Loucy (cell line): ENCODE results near the gene CEP57.

ENCODE experiments used
- H2AFZ ChIP-seq: fragments of 200-600 bp; sonication (generic); 2 replicates; pipeline ENCODE4 v1.6.0; 2016; ENCODE audit warnings: antibody characterized with exemption, mild to moderate bottlenecking, low read length, moderate library complexity
- H3F3A ChIP-seq: fragments of 200-600 bp; 2 replicates; pipeline ENCODE4 v1.6.0; 2016; ENCODE audit warnings: antibody characterized with exemption, low read depth, mild to moderate bottlenecking
- H3K27me3 ChIP-seq: fragments of 200-600 bp; sonication (generic); 2 replicates; pipeline ENCODE4 v1.6.1; 2014; ENCODE audit warnings: low read length, mild to moderate bottlenecking; ENCODE audit not compliant: insufficient read depth, poor library complexity, severe bottlenecking
- H3K36me3 ChIP-seq: fragments of 200-600 bp; sonication (generic); 2 replicates; pipeline ENCODE4 v1.6.1; 2016; ENCODE audit warnings: low read length; ENCODE audit not compliant: insufficient read depth
- H3K4me1 ChIP-seq: fragments of 200-600 bp; sonication (generic); 2 replicates; pipeline ENCODE4 v1.5.1; 2014; ENCODE audit warnings: low read length, mild to moderate bottlenecking; ENCODE audit not compliant: insufficient read depth, poor library complexity, severe bottlenecking
- H3K4me2 ChIP-seq: fragments of 200-600 bp; sonication (generic); 2 replicates; pipeline ENCODE4 v1.6.0; 2014; ENCODE audit warnings: antibody characterized with exemption, low read length, low read depth, mild to moderate bottlenecking; ENCODE audit not compliant: poor library complexity, severe bottlenecking
- H3K4me3 ChIP-seq: fragments of 200-600 bp; sonication (generic); 2 replicates; pipeline ENCODE4 v1.5.1; 2014; ENCODE audit warnings: low read length, mild to moderate bottlenecking, mixed read lengths; ENCODE audit not compliant: poor library complexity, severe bottlenecking
- H3K79me2 ChIP-seq: fragments of 200-600 bp; sonication (generic); 2 replicates; pipeline ENCODE4 v1.6.1; 2014; ENCODE audit warnings: low read length; ENCODE audit not compliant: insufficient read depth
- H3K9ac ChIP-seq: fragments of 200-600 bp; sonication (generic); 2 replicates; pipeline ENCODE4 v1.6.0; 2014; ENCODE audit warnings: mild to moderate bottlenecking, low read depth, low read length, moderate library complexity; ENCODE audit not compliant: poor library complexity, severe bottlenecking
- H3K9me2 ChIP-seq: fragments of 200-600 bp; sonication (generic); replicated peaks from 2 replicates; pipeline ENCODE4 v1.6.1; 2016; ENCODE audit warnings: low read depth, low read length, mixed read lengths
- H3K9me3 ChIP-seq: fragments of 200-600 bp; sonication (generic); 2 replicates; pipeline ENCODE4 v1.6.1; 2014; ENCODE audit warnings: mild to moderate bottlenecking, antibody characterized with exemption, low read length, low read depth; ENCODE audit not compliant: insufficient read depth
- H4K20me1 ChIP-seq: fragments of 200-600 bp; sonication (generic); 2 replicates; pipeline ENCODE4 v1.6.0; 2014; ENCODE audit warnings: antibody characterized with exemption, low read length, mild to moderate bottlenecking; ENCODE audit not compliant: insufficient read depth, poor library complexity, severe bottlenecking
- EZH2phosphoT487 ChIP-seq: fragments of 200-600 bp; IDR thresholded peaks from 2 replicates; pipeline ENCODE4 v1.6.1; 2018; ENCODE audit warnings: antibody characterized with exemption, mild to moderate bottlenecking, moderate library complexity, borderline replicate concordance
- TF ChIP-seq, protein P1 (sequence below): fragments of 200-600 bp; sonication (generic); conservative IDR thresholded peaks from 2 replicates; pipeline ENCODE4 v1.5.1; 2014; ENCODE audit warnings: mild to moderate bottlenecking, antibody characterized with exemption, low read length

CEP57 gene

DNA sequence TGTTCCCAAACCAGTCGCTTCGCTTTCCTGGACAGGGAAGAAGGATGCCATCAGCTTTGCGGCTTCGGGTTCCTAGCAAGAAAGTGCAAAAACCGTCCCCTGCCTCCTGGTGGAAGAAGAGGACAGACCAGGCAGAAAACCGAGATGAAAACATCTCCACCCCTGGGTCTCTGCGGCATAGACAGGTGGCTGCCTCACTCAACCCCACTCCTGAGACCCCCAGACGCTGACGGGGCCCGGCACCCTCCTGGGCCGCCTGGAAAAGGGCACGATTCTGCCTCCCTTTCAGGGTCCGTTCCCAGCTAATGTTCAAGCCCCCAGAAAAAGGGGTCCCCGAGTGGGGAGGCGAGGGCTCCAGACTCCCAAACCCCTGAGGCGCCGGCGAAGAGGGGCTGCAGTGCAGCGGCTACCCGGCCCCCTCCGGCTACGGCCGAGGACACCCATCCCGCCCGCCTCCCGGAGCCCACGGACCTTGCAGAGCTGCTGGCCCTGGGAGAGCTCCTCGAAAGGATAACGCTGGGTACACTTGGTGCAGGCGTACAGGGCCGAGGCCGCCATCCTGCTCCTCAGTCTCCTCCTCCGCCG lies 1.3 kb upstream of the CEP57 start:
- Histone ChIP-seq H2AFZ (peak overlapping the region; percentile 81), H3K36me3 (peaks cover 26% of the 10 kb centered on the region; the same call in 1 of the 2 replicates), H3K9ac (peak overlapping the region; percentile 93), H3K4me3 (peak overlapping the region; percentile 89), H3K79me2 (peaks cover 87% of the 10 kb centered on the region), H3K4me1 (peaks cover 54% of the 10 kb centered on the region), H3K9me3 (no peaks in the 10 kb centered on the region), H3K9me2 (no peaks in the 10 kb centered on the region), H3K4me2 (peak overlapping the region; percentile 92), H4K20me1 (peaks cover 61% of the 10 kb centered on the region), H3K27me3 (no peaks in the 10 kb centered on the region), H3F3A (peaks cover 3% of the 10 kb centered on the region)
- TF ChIP-seq, protein P1, sequence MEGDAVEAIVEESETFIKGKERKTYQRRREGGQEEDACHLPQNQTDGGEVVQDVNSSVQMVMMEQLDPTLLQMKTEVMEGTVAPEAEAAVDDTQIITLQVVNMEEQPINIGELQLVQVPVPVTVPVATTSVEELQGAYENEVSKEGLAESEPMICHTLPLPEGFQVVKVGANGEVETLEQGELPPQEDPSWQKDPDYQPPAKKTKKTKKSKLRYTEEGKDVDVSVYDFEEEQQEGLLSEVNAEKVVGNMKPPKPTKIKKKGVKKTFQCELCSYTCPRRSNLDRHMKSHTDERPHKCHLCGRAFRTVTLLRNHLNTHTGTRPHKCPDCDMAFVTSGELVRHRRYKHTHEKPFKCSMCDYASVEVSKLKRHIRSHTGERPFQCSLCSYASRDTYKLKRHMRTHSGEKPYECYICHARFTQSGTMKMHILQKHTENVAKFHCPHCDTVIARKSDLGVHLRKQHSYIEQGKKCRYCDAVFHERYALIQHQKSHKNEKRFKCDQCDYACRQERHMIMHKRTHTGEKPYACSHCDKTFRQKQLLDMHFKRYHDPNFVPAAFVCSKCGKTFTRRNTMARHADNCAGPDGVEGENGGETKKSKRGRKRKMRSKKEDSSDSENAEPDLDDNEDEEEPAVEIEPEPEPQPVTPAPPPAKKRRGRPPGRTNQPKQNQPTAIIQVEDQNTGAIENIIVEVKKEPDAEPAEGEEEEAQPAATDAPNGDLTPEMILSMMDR, result peak; percentile 40
- TF ChIP-seq EZH2phosphoT487, result no peak

DNA sequence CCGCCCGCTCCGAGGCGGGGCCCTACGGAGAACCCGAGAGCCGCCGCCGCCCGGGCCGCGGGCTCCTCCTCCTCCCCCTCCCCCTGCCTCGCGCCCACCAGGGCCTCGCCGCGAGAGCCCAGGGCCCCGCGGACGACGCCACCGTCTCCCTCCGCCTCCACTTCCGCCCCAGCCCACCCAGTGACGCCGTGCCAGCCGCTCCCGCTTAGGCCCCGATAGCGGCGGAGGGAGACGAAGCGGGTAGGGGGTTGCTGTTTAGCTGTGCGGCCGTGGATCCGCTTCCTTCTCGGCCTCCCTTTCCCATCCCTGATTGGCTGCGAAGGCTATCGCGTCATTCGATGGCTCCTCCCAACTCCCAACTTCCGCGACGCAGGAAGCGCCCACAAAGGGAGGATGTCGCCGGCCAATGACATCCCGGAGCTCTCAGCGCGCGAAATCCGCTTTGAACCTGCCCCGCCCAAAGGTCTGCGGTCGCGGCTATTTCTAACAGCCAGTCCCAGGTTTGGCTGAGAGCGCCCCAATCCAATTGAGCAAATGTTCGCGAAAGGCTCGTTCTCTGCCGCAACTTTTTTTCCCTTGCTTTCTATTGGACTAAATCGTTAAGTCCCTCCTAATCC lies 684 bp upstream of the CEP57 start, which contains the start of gene FAM76B:
Gene FAM76B (minus strand): TSS at position 277 of the 617 bp plus-strand sequence. CDS start 304 bp downstream, outside the sequence.
- Histone ChIP-seq H3K27me3 (no peaks in the 10 kb centered on the region), H3K79me2 (peaks cover 88% of the 10 kb centered on the region), H3K9ac (peak within 1 kb of the TSS; percentile 95), H3K36me3 (peaks cover 23% of the 10 kb centered on the region; the same call in 1 of the 2 replicates), H3K4me1 (peaks cover 60% of the 10 kb centered on the region), H3F3A (peaks cover 3% of the 10 kb centered on the region), H3K4me2 (peak within 1 kb of the TSS; percentile 97), H4K20me1 (peaks cover 67% of the 10 kb centered on the region), H3K4me3 (peak within 1 kb of the TSS; percentile 89), H3K9me3 (no peaks in the 10 kb centered on the region), H2AFZ (peak within 1 kb of the TSS; percentile 86), H3K9me2 (no peaks in the 10 kb centered on the region)
- TF ChIP-seq, protein P1, result no peak
- no peak for TF ChIP-seq EZH2phosphoT487

DNA sequence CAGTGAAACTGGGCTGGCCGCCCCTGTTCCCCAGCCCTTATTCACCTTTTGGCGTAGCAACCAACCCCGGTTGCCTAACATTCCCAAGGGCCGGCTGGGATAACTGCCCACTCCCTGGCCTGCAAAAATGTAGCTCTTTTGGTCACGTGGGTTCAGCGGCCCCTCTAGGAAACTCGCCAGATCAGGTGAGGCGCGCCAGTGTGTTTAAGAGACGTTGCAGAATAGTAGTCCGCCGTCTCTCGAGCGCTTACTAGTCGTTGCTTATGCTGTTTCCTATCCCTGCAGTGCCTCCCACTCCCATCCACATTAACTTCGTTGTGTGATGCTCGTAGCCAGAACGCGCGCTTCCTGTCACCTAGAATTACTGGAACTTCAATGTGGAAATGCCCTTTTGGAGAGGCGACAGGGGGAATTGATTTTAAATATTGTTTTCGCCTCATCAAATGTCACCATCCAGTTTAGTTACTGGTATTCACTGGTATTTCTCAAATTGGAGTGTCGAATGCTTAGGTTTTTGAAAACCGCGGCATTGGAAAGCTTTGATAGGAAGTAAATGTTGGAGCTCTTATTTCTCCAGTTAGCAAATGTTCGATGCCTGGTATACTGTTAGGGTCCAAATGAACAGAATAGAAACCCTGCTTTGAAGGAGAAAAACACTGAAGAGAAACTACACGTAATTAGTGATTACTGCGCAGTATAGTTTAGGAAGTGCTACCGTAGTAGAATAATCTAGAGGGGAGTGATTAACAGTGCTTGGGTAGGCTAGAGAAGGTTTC lies 823 bp downstream of the CEP57 start:
- Histone ChIP-seq H3K27me3 (no peaks in the 10 kb centered on the region), H3K9ac (peak overlapping the region; percentile 95), H2AFZ (peak overlapping the region; percentile 86), H3K4me2 (peak overlapping the region; percentile 97), H3F3A (peaks cover 3% of the 10 kb centered on the region), H3K4me3 (peak overlapping the region; percentile 89), H3K4me1 (peaks cover 67% of the 10 kb centered on the region), H3K9me3 (no peaks in the 10 kb centered on the region), H3K79me2 (peaks cover 89% of the 10 kb centered on the region), H3K9me2 (no peaks in the 10 kb centered on the region), H3K36me3 (peaks cover 9% of the 10 kb centered on the region; the same call in 1 of the 2 replicates), H4K20me1 (peaks cover 74% of the 10 kb centered on the region)
- TF ChIP-seq, protein P1, result no peak
- no peak for TF ChIP-seq EZH2phosphoT487
